ENCODE results near the gene RASA3.
"Not testable (repeated sequence)": the region's sequence is repeated elsewhere in the genome, so short reads cannot be mapped to it uniquely, and the experiment has no call there.

The RASA3 gene

GRCh38 chr13:114110830-114111189 is 21.6 kb downstream of the RASA3 start:
- DNase-seq, result not testable (repeated sequence)

DNA sequence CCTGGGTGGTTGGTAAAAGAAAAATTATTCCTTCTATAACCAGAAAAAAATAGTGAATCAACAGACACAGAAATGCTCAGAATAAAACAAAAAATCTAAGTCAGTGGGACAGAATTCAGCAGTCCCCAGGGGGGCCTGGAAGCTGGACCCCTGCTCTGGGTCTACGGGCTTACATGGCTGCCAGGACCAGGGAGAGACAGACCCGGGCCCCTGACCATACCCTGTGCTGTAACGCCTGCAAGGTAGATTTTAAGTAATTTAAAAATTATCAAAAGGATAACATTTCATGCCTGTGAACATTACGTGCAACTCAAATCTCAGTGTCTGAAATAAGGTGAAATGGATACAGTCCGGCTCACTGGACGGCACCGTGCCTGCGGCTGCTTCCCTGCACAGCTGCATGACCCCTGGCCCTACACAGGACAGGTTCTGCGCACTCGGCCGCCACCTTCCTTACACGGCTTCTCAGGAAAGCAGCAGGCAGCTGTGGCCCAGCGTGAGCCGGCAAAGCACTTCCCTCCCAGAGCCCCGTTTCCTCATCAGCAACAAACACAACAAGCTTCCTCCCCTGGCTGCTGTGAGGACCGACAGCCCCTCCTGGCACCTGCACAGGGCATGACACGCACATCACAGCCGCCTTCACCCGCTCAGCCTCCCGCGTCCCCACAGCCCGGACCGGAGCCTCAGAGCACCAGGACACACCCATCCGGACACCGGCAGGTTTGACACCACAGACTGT is 22.2 kb downstream of the RASA3 start:
- no peak for DNase-seq

DNA sequence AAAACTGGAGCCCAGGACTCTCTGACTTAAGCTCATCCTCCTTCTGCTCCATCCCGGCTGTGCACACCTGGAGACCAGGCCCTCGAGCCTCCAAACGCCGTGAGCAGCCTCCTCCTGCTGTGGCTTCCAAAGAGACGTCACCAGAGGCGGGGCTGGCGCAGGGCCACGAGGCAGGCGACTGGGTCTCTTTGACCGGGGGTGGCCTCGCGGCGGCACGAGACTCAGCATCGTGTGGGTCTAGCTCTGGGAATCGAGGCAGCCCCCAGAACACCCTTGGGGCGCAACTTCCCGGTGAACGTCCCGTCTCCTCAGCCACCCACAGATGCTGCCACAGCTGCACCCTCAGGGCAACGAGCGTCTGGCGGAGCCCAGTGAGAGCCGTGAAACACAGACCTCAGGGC is 22.8 kb downstream of the RASA3 start:
- no peak for DNase-seq

DNA sequence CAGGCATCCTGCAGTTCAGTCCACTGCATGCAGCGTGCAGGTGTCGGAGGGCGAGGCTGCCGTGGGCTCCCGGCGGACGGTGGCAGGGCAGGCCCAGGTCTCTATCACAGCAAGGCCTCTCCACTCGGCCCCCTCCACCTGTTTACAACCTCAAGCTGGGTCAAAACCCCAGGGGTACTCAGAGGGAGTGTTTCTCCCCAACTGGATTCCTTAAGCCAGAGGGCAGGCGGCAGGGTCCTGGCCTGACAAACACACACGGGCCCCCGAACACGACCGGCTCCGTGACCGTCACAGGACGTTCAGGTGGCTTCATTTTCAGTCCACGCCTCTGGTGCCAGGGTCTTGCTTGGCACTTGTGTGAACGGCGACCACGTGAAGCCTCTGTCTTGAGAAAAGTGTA is 23.5 kb downstream of the RASA3 start:
- no peak for DNase-seq

GRCh38 chr13:114108141-114108761 is 24.2 kb downstream of the RASA3 start:
- DNase-seq, result no peak

- DNase-seq, result peak; percentile 67
Measured at GRCh38 chr13:114107686-114108081, 24.7 kb downstream of the RASA3 start.

DNA sequence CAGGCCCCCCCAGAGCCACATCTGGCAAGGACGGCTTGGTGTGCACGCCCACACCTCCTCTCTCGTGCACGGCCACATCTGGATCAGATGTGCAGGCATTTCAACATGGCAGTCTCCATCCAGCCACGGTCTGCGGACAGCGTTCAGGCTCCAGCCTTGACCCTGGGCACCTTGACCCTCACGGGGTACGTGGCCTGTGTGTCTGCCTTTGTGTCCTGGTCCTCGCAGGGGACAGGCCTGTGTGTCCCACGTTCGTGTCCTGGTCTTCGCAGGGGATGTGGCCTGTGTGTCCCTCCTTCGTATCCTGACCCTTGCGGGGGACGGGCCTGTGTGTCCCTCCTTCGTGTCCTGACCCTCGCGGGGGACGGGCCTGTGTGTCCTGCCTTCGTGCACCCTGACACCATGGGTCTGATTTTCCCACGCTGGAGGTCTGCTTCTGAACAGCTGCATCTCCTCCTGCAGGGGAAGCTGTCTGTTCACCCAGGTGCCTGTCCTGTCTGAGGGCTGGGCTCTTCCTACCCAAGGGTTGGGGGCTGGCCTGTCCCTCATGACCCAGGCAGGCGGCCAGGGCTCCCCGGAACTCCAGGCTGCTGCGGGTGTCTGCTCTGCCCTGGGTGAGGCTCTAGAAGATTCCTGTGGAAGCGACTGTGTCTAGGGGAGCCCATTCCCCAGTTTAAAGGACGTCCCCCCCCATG is 25.3 kb downstream of the RASA3 start:
- no peak for DNase-seq

GRCh38 chr13:114106526-114106925 is 25.9 kb downstream of the RASA3 start:
- DNase-seq, result no peak

DNA sequence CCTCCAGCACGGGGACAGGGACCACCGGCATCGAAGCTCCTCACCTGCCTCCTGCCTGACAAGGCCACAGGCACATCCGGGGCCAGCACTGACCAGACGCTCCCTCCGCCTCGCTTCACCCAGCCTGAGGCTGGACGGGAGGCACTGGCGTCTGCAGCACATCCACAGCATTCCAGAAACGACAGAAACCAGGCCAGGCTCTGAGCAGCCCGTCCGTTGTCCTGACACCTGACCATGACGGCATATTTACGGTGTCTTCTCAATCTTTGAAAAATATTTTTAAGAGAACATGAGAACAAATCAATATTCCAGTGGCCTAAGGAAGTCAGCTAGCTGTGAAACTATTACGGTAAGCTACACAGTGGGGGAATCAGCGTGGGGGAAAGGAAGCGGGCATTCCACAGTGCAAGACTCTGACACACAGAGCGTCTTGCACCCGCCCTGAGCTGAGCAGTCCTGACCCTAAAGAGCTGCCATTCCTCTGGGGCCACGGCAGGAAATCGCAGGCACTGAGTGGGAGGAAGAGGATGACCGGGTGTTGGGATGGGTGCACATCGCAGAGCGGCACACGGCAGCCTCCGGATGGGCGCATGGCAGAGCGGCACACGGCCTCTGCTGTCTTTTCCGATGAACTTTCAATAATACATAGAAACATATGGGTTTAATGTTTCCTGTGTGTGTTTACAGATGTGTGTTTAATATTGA is 26.8 kb downstream of the RASA3 start:
- DNase-seq, result no peak

DNA sequence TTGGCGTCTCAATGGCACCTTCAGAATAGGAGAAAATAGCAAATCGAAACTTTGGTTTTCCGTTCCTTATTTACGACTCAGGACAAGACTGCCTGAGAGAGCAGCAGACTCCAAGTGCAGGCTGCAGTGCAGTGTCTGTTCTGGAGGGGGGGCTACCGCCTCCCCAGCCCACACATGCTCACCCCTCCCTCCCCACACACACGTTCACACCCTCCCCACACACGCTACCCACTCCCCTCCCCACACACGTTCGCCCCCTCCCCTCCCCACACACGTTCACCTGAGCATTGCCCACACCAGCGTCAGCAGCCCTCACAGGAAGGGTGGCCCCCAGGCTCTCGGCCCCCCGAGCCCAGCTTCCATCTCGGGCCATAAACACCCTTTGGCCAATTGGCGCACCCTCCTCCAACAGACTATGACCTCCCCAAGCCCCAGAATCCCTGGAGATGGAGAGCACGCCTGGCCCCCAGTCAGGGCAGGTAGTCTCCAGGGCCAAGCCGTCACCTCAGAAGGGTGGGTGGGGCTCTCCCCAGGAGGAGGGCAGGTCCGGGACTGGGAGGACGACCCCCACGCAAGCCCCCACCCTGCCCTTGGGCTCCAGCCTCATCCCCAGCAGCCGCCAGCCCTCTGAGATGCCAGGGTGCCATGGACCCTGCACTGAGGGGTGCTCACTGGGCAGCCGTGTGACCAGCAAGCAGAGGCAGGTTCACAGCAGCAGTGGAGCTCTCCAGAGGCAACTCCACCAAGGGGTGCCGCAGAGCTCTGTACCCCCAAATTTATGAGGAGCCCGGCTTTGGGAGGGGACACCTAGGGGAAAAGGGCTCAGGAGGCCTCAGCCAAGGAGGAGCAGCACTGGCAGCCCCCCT is 27.5 kb downstream of the RASA3 start:
- no peak for DNase-seq

GRCh38 chr13:114103801-114104654 is 28.4 kb downstream of the RASA3 start:
- no peak for DNase-seq

DNA sequence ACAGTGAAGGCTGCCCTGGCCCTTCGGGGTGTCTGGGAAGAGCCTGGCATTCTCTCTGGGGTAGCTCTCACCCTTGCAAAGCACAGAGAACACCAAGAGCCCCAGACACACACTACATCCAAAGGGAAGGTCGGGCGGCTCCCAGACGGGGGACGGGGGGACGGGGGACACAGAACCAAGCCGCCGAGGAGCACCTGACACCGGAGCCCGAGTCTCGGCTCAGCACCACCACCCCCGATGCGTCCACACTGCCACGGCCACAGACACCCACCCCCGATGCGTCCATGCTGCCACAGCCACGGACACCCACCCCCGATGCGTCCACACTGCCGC is 29.2 kb downstream of the RASA3 start:
- DNase-seq, result not testable (repeated sequence)

DNA sequence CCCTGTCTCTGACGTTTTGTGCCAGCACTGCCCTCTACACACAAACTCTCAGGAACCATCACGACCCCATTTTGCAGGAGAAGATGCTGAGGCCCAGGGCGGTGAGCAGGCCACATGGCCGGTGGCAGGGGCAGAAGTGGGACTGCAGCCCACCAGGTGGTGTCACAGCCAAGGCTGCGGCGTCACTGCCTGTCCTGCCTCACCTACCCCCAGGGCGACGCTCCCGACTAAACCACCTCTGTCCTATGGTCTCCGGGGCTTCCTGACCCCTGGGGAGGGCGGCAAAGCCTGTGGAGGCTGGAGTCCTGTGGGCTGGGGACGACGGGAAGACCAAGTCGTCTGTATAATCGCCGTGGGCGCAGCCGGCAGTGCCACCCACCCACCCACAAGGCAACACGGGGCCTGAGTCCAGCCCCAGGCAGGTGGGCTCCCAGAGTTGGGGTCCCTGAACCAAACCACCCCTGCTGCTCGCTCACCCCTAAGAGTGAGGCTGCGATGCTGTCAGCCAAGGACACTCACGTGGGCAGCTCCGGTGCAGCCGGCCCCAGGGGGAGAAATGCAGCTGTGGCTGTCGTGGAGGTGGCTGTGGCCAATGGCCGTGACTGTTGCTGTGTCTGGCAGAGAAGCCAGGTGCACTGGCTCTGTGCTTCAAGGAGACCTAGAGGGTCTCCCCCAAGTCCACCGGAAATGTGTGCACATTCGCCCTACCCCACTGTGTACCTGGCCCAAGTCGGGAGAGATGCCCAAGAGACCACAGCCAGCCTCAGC is 29.7 kb downstream of the RASA3 start:
- DNase-seq, result no peak

- no peak for DNase-seq
Measured at GRCh38 chr13:114102131-114102520, 30.3 kb downstream of the RASA3 start.

DNA sequence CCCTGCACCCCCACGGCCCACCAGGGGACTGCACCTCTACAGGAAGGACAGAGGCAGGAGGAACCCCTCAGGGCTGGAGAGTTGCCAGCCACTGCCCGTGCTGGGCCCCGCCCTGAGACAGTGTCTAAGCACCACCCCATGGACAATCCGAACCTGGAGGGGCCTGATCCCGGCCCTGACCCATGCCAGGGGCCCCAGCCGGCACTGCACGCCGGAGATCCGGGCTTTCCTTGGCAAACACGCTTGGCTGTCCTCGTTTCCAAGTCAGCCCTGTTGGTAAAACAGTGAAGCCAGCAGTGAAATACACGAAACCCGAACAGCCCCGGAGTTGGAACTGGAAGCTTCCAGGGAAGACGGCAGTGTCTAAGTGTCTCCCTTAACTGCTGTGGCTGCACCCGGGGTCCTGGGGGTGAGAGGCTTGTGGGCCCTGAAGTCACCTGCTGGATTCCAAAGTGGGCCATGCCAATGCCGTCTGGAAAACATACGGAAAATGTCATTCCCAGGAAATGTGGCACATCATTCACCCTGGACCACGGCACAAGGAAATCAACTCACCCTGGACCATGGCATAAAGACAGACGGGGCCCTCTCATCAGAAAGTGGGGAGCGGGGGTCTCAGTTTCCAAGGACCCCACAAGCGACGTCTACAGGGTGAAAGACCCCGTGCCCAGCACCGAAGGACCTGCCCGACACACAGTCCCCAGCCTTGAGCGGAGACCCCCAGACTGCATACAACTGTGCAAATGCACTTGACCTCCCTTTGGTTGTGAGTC is 30.9 kb downstream of the RASA3 start:
- no peak for DNase-seq

GRCh38 chr13:114100446-114101357 is 31.7 kb downstream of the RASA3 start:
- DNase-seq, result no peak

GRCh38 chr13:114099918-114100445 is 32.4 kb downstream of the RASA3 start:
- no peak for DNase-seq

DNA sequence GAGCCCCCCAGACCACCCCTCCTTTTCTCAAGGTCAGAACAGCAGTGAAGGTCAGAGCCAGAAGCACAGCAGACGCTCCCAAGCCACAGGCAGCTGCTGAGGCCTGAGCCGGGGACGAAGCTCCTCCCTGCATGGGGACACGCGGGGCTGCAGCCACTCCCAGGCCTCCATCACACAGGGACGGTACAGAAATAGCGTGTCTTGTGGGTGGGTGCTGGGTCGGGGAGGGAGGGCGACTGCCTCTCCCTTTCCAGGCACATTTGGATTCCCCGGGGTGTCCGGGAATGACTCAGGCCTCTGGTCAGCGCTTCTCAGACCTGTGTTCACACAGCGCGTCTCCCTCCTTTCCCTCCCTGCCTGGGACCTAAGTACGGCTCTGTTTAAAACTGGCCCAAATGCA is 33.2 kb downstream of the RASA3 start:
- peak; percentile 87 for DNase-seq

GRCh38 chr13:114098689-114099056 is 33.8 kb downstream of the RASA3 start:
- not testable (repeated sequence) for DNase-seq
